Heart left ventricle (tissue), 16 donors: ENCODE results near the gene FAM20B. TPM values are rescaled to one million over a fixed set of nuclear protein-coding genes. Genes with fewer than 3 reads are reported as not detected.

Experiments
- ATAC-seq, 4 donors: fragments of 200-7000 bp; cut with Tn5 transposase; one replicate each; pipeline ENCODE4 v1.9.1; 2020 to 2022; ENCODE audit warnings: moderate library complexity in 4 of 4, mild to moderate bottlenecking in 3 of 4, moderate number of reproducible peaks in 1 of 4
- DNase-seq, 5 donors: peaks; one replicate each; pipeline ENCODE4 v3.0.0-alpha.2; 2020
- H3K27ac ChIP-seq, 12 donors: fragments of 200-600 bp; sonication (generic) in 4 of 12; one replicate each; pipeline versions ENCODE4 v1.5.0 to v1.8.0; 2016 to 2022; ENCODE audit warnings: mild to moderate bottlenecking in 2 of 12
- H3K27me3 ChIP-seq, 9 donors: fragments of 200-600 bp; sonication (generic) in 2 of 9; one replicate each; pipeline versions ENCODE4 v1.5.1 to v1.8.0; 2016 to 2022; ENCODE audit warnings: mild to moderate bottlenecking in 3 of 9
- H3K36me3 ChIP-seq, 9 donors: fragments of 200-600 bp; sonication (generic) in 2 of 9; one replicate each; pipeline versions ENCODE4 v1.5.0 to v1.8.0; 2018 to 2022; ENCODE audit warnings: mild to moderate bottlenecking in 2 of 9
- H3K4me1 ChIP-seq, 12 donors: fragments of 200-600 bp; sonication (generic) in 4 of 12; one replicate each; pipeline versions ENCODE4 v1.5.0 to v1.8.0; 2016 to 2022; ENCODE audit warnings: mild to moderate bottlenecking in 3 of 12
- H3K4me3 ChIP-seq, 12 donors: fragments of 200-600 bp; sonication (generic) in 4 of 12; one replicate each; pipeline versions ENCODE4 v1.5.0 to v1.8.0; 2017 to 2022; ENCODE audit warnings: mild to moderate bottlenecking in 9 of 12, moderate library complexity in 4 of 12
- H3K9me3 ChIP-seq, 12 donors: fragments of 200-600 bp; sonication (generic) in 4 of 12; one replicate each; pipeline versions ENCODE4 v1.5.0 to v1.8.0; 2016 to 2022; ENCODE audit warnings: mild to moderate bottlenecking in 1 of 12
- POLR2A ChIP-seq, 2 donors: fragments of 450-650 bp; IDR thresholded peaks; one replicate each; pipeline ENCODE4 v1.6.1; 2017; ENCODE audit warnings: antibody characterized with exemption in 2 of 2, mild to moderate bottlenecking in 2 of 2, moderate library complexity in 2 of 2
- WGBS, 4 donors: extraction: QIAGEN DNeasy Blood & Tissue Kit in 2 of 4; methylation state at CpG; one replicate each; pipeline versions ENCODE4 v1.1.5 to v1.1.7; 2013 to 2018; 5-methylcytosine and 5-hydroxymethylcytosine counted together
- intact Hi-C, 10 donors: fragments of 100-400 bp; cut with DNase I; formaldehyde crosslinking; loops; one replicate each; pipeline versions ENCODE4 v1.11.1 to v1.14.2; 2022
- polyA plus RNA-seq, 2 donors: library from polyadenylated mRNA; stranded (reverse); fragments of 200-250 nt; gene quantifications; one replicate each; pipeline ENCODE4 v1.2.3, GENCODE V29; 2013
- total RNA-seq, 9 donors: library from RNA; depleted of rRNA in 2 of 9; stranded (reverse); fragments of >200 nt in 2 of 9; fragmentation: NEBNext Ultra II Directional in 3 of 9; extraction: Animal tissue kit (Norgen Biotek cat#: 25700) in 3 of 9; gene quantifications; one replicate each; pipeline versions ENCODE4 v1.1.0 to v1.2.4, GENCODE V29; 2016 to 2023
- TF ChIP-seq, protein P1 (sequence below), 12 donors: fragments of 200-600 bp; sonication (generic) in 4 of 12; IDR thresholded peaks; one replicate each; pipeline versions ENCODE4 v1.5.0 to v1.8.0; 2018 to 2022; ENCODE audit warnings: antibody characterized with exemption in 12 of 12, mild to moderate bottlenecking in 5 of 12
- donor health status: ischemic (EF 13 %, LVEDD 7.1; RV severe dilation, severe dysfunction).
- donor health status: healthy with polysubstance abuse.
- donor health status: DM: no; HTN: yes; CAD: no.
- donor health status: DM: no; HTN: no; CAD: no.
- donor health status: ischemic (EF 25% LVEDD 6.9; RV normal size, moderate dysfunction).
- donor health status: ischemic (EF 25% LVEDD 5.7; RV mildly dilated, moderate dysfunction).
- donor health status: healthy.
- donor health status: DM: yes; HTN: yes; CAD: no.
- donor health status: ischemic (EF 35%, LVEDD 5.7; RV mildly dilated, moderate dysfunction).
- donor health status: nonischemic (EF 11% LVEDD 7.7; RV severe dilation, severe dysfunction).
- donor health status: DM: yes; HTN: yes; CAD: no.
- donor health status: PGD.
- donor health status: ischemic (EF 29% LVEDD 5.4; RV normal size, mild dysfunction).
- donor health status: nonischemic (EF 23%, LVEDD 6.1; RV moderate dilation, normal function).

The FAM20B gene
- total and polyA plus RNA-seq, 11 donors = 13.8 to 70.1 (median 52.6) TPM

DNA sequence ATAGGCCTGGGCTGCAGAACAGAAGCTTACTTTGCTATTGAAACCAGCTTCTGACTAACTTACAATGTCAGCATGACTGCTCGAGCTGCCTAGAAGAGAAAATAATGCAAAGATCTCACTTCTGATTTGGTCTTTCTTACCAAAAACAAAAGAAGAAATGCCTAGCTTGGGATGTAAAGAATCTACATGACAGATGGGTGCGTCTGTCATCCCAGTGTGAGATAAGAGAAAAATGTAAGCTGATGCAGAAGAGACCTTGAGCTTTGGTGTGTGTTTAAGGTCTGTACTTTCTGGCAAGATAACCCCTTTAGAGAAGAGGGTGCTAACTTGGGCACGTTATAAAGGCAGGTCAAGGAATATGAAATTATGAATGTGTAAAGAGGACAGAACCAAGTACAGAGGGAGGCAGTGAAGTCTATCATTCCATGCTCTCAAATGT is 3.6 kb downstream of the FAM20B start:
- H3K27ac ChIP-seq = peak overlapping the region in 8 of 12 donors; percentile 24 to 42 (median 28)

DNA sequence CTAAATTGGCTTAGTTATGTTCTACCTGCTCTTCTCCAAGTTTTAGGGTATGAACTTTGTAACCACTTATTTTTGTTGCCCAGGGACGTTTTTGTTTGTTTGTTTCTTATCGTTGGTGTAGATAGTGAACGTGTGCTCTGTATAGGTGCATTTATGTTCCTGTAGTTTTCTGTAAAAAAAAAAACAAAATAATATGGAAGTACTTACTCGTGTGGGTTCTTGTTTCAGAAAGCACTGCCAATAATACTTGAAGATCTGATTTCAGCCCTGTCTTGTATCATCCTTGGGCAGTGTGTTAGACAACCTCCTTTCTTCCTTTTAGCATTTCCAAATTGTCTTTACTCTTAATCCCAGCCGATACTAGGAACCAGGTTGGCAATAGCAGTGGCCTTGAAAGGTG is 4.4 kb downstream of the FAM20B start:
- Histone ChIP-seq H3K27me3 (no peaks in the 10 kb centered on the region), H3K4me3 (no peak overlapping the region), H3K36me3 (no peaks in the 10 kb centered on the region), H3K4me1 (peaks cover 0 to 83% (median 59%) of the 10 kb centered on the region in 12 donors), H3K27ac (peak overlapping the region in 6 of 12 donors; percentile 11 to 42 (median 34)), H3K9me3 (no peaks in the 10 kb centered on the region)
- no peak for TF ChIP-seq POLR2A (IDR thresholded peaks at IDR 0.05)
- TF ChIP-seq, protein P1, sequence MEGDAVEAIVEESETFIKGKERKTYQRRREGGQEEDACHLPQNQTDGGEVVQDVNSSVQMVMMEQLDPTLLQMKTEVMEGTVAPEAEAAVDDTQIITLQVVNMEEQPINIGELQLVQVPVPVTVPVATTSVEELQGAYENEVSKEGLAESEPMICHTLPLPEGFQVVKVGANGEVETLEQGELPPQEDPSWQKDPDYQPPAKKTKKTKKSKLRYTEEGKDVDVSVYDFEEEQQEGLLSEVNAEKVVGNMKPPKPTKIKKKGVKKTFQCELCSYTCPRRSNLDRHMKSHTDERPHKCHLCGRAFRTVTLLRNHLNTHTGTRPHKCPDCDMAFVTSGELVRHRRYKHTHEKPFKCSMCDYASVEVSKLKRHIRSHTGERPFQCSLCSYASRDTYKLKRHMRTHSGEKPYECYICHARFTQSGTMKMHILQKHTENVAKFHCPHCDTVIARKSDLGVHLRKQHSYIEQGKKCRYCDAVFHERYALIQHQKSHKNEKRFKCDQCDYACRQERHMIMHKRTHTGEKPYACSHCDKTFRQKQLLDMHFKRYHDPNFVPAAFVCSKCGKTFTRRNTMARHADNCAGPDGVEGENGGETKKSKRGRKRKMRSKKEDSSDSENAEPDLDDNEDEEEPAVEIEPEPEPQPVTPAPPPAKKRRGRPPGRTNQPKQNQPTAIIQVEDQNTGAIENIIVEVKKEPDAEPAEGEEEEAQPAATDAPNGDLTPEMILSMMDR (IDR thresholded peaks at IDR 0.05) = no peak
- DNase-seq (no peak), ATAC-seq (no peak)
- 35 to 46% (median 40%) methylated on average over 5 of the region's 5 CpGs for WGBS, 4 donors
- intact Hi-C loops = no loop called here

More for the DNA sequence above, 3.6 kb downstream of the FAM20B start:
- ATAC-seq = no peak
- Histone ChIP-seq H3K4me3 (no peak overlapping the region), H3K9me3 (no peaks in the 10 kb centered on the region), H3K27me3 (no peaks in the 10 kb centered on the region), H3K36me3 (no peaks in the 10 kb centered on the region), H3K4me1 (peaks cover 0 to 78% (median 53%) of the 10 kb centered on the region in 12 donors)
- no peak for DNase-seq
- no peak for TF ChIP-seq POLR2A (IDR thresholded peaks at IDR 0.05)
- TF ChIP-seq, protein P1 (IDR thresholded peaks at IDR 0.05) = no peak
- 38 to 51% (median 44%) methylated on average over 3 of the region's 3 CpGs for WGBS, 4 donors
- intact Hi-C loops = loop anchor here in 1 of 10 donors (5.0 kb wide), 1 partner anchor 338 kb away; the partner anchor contains the start of gene AXDND1

DNA sequence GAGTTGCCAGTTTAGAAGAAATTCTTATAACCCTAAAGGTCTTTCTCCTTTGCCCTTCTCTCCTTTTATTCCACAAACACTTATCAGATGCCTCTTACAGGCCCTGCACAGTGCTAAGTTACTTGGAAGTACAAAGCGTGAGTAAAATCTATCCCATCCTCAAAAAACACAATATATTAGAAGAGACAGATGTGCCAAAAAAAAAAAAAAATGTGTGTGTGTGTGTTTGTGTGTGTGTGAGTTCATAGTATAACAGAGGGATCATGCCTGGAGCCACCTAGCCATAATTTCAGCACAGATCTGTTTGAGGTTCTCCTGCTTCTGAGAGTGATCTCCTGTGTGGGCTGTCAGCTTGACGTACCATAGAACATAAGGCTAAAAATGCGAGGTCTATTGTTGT is 5.0 kb downstream of the FAM20B start:
- no peaks in the 10 kb centered on the region for H3K27me3 ChIP-seq
- DNase-seq (no peak), ATAC-seq (no peak)
- H3K36me3 ChIP-seq = no peaks in the 10 kb centered on the region
- 79 to 88% (median 84%) methylated on average over 3 of the region's 3 CpGs for WGBS, 4 donors
- intact Hi-C loops = no loop called here
- H3K4me1 ChIP-seq = peaks cover 0 to 83% (median 59%) of the 10 kb centered on the region in 12 donors
- peak overlapping the region in 4 of 12 donors; percentile 4 to 42 (median 28) for H3K27ac ChIP-seq
- TF ChIP-seq POLR2A (IDR thresholded peaks at IDR 0.05) = no peak
- TF ChIP-seq, protein P1 (IDR thresholded peaks at IDR 0.05) = no peak
- H3K4me3 ChIP-seq = no peak overlapping the region
- H3K9me3 ChIP-seq = no peaks in the 10 kb centered on the region

DNA sequence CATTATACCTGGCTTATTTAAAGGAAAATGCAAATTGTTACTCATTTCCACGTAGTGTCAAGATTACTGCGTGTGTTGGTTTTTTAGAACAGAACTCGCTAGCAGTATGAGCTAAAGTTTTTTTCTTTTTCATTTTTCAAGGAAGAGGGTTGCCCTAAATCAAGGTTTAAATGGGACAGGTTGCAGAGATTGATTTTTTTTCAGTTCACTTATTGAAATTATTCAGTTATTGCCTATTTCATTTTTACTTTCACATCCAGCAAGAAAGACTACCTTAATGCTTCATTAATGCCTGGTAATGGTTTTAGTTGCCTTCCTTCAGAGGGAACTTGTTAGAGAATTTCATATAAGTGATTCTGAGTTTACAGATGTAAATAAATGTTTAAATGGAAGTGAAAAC is 5.6 kb downstream of the FAM20B start:
- no peaks in the 10 kb centered on the region for H3K9me3 ChIP-seq
- intact Hi-C loops = no loop called here
- ATAC-seq = no peak
- no peaks in the 10 kb centered on the region for H3K36me3 ChIP-seq
- no peak for TF ChIP-seq POLR2A (IDR thresholded peaks at IDR 0.05)
- TF ChIP-seq, protein P1 (IDR thresholded peaks at IDR 0.05) = no peak
- 86 to 92% (median 89%) methylated on average over 3 of the region's 3 CpGs for WGBS, 4 donors
- H3K27me3 ChIP-seq = no peaks in the 10 kb centered on the region
- no peak overlapping the region for H3K4me3 ChIP-seq
- DNase-seq = no peak
- H3K27ac ChIP-seq = peak overlapping the region in 2 of 12 donors; percentile 4 to 6
- peaks cover 0 to 83% (median 61%) of the 10 kb centered on the region in 12 donors for H3K4me1 ChIP-seq
